Lung (tissue), 12 donors: ENCODE measurements around the gene MAPKAPK2. TPM values are rescaled to one million over a fixed set of nuclear protein-coding genes. Genes with fewer than 3 reads are reported as not detected.

Experiments used
- ATAC-seq: fragments of 200-7000 bp; cut with Tn5 transposase; one replicate; pipeline ENCODE4 v1.9.1; 2020; ENCODE audit warnings: moderate number of reproducible peaks; ENCODE audit not compliant: insufficient read depth, low FRiP score
- DNase-seq, 3 donors: peaks; one replicate each; pipeline ENCODE4 v3.0.0-alpha.2; 2013 to 2017
- H3K27ac ChIP-seq, 2 donors: one replicate each; pipeline ENCODE4 v1.5.1; 2013; ENCODE audit warnings: mild to moderate bottlenecking in 2 of 2, moderate library complexity in 2 of 2, control low read depth in 1 of 2, inconsistent platforms in 1 of 2, low read depth in 1 of 2, low read length in 1 of 2
- H3K27me3 ChIP-seq, 3 donors: one replicate each; pipeline ENCODE4 v1.5.1; 2013; ENCODE audit warnings: low read length in 2 of 3; ENCODE audit not compliant: control insufficient read depth in 3 of 3, insufficient read depth in 3 of 3
- H3K36me3 ChIP-seq, 4 donors: one replicate each; pipeline ENCODE4 v1.5.1; 2013; ENCODE audit warnings: low read length in 4 of 4, mild to moderate bottlenecking in 1 of 4, moderate library complexity in 1 of 4; ENCODE audit not compliant: control insufficient read depth in 4 of 4, insufficient read depth in 4 of 4
- H3K4me1 ChIP-seq, 5 donors: one replicate each; pipeline ENCODE4 v1.5.1; 2013; ENCODE audit warnings: low read length in 5 of 5, mild to moderate bottlenecking in 2 of 5, moderate library complexity in 1 of 5; ENCODE audit not compliant: control insufficient read depth in 5 of 5, insufficient read depth in 5 of 5
- H3K4me3 ChIP-seq: one replicate; pipeline ENCODE4 v1.5.1; 2013; ENCODE audit warnings: mild to moderate bottlenecking, control low read depth, moderate library complexity
- H3K9ac ChIP-seq, 2 donors: one replicate each; pipeline ENCODE4 v1.5.1; 2013; ENCODE audit warnings: low read length in 2 of 2, control low read depth in 1 of 2; ENCODE audit not compliant: insufficient read depth in 1 of 2
- H3K9me3 ChIP-seq, 4 donors: one replicate each; pipeline ENCODE4 v1.5.1; 2013; ENCODE audit warnings: low read length in 3 of 4, mild to moderate bottlenecking in 1 of 4, moderate library complexity in 1 of 4; ENCODE audit not compliant: control insufficient read depth in 4 of 4, insufficient read depth in 3 of 4
- CTCF ChIP-seq: IDR thresholded peaks from 2 replicates; pipeline ENCODE4 v1.5.1; 2012; ENCODE audit warnings: mild to moderate bottlenecking; ENCODE audit errors: control extremely low read depth, extremely low read depth
- WGBS, 2 donors: extraction: QIAGEN DNeasy Blood & Tissue Kit; methylation state at CpG; one replicate each; pipeline ENCODE4 v1.1.7; 2013; 5-methylcytosine and 5-hydroxymethylcytosine counted together
- polyA plus RNA-seq, 2 donors: library from polyadenylated mRNA; stranded (reverse); fragments of 200-250 nt; gene quantifications; one replicate each; pipeline ENCODE4 v1.2.1, GENCODE V29; 2013
- total RNA-seq, 2 donors: library from RNA; depleted of rRNA in 1 of 2; stranded (reverse); fragments of >200 nt in 1 of 2; gene quantifications; one replicate each; pipeline ENCODE4 v1.2.1, GENCODE V29; 2014 to 2021
- donor health status: control.
- donor health status: control.
- donor health status: Bipolar disorder and iron deficiency.
- donor health status: healthy.
- donor health status: DM: yes; HTN: yes; CAD: no.

Gene MAPKAPK2
- total and polyA plus RNA-seq, 4 donors: 35.8 to 116 (median 75.1) TPM

DNA sequence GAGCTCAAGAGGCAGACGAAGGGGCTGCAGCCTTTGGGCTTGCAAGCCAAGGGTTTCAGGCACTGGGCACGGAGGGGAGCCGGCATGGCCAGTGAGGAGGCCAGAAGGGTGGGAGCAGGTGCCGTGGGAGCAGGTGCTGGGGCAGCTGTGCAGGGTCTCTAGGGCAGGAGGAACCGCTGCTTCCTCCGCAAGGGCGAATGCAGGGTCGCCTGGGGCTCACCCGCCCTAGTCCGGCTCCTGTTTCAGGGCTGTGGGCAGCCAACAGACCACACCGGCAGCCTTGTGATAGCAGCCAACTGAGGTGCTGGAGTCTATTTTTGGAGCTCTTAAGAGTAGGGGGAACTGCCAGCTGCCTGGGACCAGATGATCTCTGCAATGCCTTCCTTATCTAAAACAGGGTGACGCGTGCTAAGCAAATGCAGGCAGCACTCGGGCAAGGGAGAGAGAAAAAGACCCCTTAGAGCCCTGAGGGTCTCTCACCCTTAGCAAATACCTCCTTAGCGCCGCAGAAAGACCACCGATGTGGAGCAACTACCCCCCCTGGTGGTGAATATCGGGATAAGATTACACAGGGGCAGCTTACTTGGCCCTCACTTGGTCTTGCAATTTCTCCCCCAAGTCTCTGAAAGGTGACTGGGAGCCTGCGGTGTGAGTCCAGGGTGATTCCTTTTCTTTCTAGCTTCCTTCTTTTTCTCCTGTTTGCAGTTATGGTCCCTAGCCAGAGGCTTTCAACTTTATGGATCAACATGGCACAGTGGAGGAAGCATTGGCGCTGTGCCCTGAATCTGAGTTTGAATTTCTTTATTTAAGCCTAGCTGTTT lies 20.7 kb upstream of the MAPKAPK2 start:
- Histone ChIP-seq H3K27me3 (peaks cover 0 to 8% (median 0%) of the 10 kb centered on the region in 3 donors), H3K9me3 (no peaks in the 10 kb centered on the region), H3K36me3 (no peaks in the 10 kb centered on the region), H3K4me3 (no peak overlapping the region), H3K9ac (no peak overlapping the region), H3K27ac (peak overlapping the region in 1 of 2 donors; percentile 84), H3K4me1 (peaks cover 0 to 13% (median 4%) of the 10 kb centered on the region in 5 donors)
- peak; percentile 53 for TF ChIP-seq CTCF
- DNase-seq (peak; percentile 77 to 85 (median 82)), ATAC-seq (peak; percentile 76)
- WGBS, 2 donors: 5 to 13% methylated on average over 20 of the region's 20 CpGs

GRCh38 chr1:206664740-206665139 lies 20.0 kb upstream of the MAPKAPK2 start:
- Histone ChIP-seq H3K9me3 (no peaks in the 10 kb centered on the region), H3K4me1 (peaks cover 0 to 8% (median 4%) of the 10 kb centered on the region in 5 donors), H3K9ac (no peak overlapping the region), H3K36me3 (no peaks in the 10 kb centered on the region), H3K4me3 (no peak overlapping the region), H3K27ac (peak overlapping the region in 1 of 2 donors; percentile 84), H3K27me3 (peaks cover 0 to 8% (median 0%) of the 10 kb centered on the region in 3 donors)
- WGBS, 2 donors: 70 to 76% methylated on average over 6 of the region's 6 CpGs
- no peak for DNase-seq
- TF ChIP-seq CTCF: no peak
- ATAC-seq: no peak

- Histone ChIP-seq H3K9me3 (no peaks in the 10 kb centered on the region), H3K4me1 (peaks cover 0 to 8% (median 4%) of the 10 kb centered on the region in 5 donors), H3K27me3 (peaks cover 0 to 8% (median 0%) of the 10 kb centered on the region in 3 donors), H3K36me3 (no peaks in the 10 kb centered on the region), H3K4me3 (no peak overlapping the region), H3K27ac (peak overlapping the region in 1 of 2 donors; percentile 84), H3K9ac (no peak overlapping the region)
- ATAC-seq (no peak), DNase-seq (no peak)
- no peak for TF ChIP-seq CTCF
- 83 to 89% methylated on average over 3 of the region's 3 CpGs for WGBS, 2 donors
Measured at GRCh38 chr1:206666031-206666561, 18.6 kb upstream of the MAPKAPK2 start.
